GM23338 (cell line): ENCODE data around the gene INHBC. TPM values are rescaled to one million over a fixed set of nuclear protein-coding genes. Genes with fewer than 3 reads are reported as not detected.
A peak's percentile ranks its signal among the peaks of the same experiment; 100 is the strongest.
"Not testable (repeated sequence)": the region's sequence is repeated elsewhere in the genome, so short reads cannot be mapped to it uniquely, and the experiment has no call there.

Experiments
- ATAC-seq: fragments of 200-7000 bp; cut with Tn5 transposase; 3 replicates; pipeline ENCODE4 v1.9.1; 2020
- DNase-seq: peaks from one replicate; pipeline ENCODE4 v3.0.0-alpha.2; 2015; ENCODE audit warnings: low spot score
- H2AFZ ChIP-seq: fragments of 200-600 bp; sonication (generic); 2 replicates; pipeline ENCODE4 v1.8.0; 2016; ENCODE audit warnings: antibody characterized with exemption, mild to moderate bottlenecking, moderate library complexity
- H3F3A ChIP-seq: fragments of 200-600 bp; sonication (generic); replicated peaks from 2 replicates; pipeline ENCODE4 v1.8.0; 2017; ENCODE audit warnings: antibody characterized with exemption, mixed run types, low read depth
- H3K27ac ChIP-seq: fragments of 200-600 bp; sonication (generic); 2 replicates; pipeline ENCODE4 v1.6.1; 2016; ENCODE audit warnings: low read depth
- H3K27me3 ChIP-seq: fragments of 200-600 bp; sonication (generic); 2 replicates; pipeline ENCODE4 v1.8.0; 2016; ENCODE audit warnings: mild to moderate bottlenecking, mixed run types, moderate library complexity; ENCODE audit not compliant: insufficient read depth
- H3K36me3 ChIP-seq: fragments of 200-600 bp; sonication (generic); 2 replicates; pipeline ENCODE4 v1.8.0; 2016; ENCODE audit warnings: mild to moderate bottlenecking; ENCODE audit not compliant: insufficient read depth
- H3K4me1 ChIP-seq: fragments of 200-600 bp; sonication (generic); 2 replicates; pipeline ENCODE4 v1.8.0; 2016; ENCODE audit warnings: mild to moderate bottlenecking, moderate library complexity; ENCODE audit not compliant: insufficient read depth
- H3K4me2 ChIP-seq: fragments of 200-600 bp; sonication (generic); 2 replicates; pipeline ENCODE4 v1.7.1; 2017; ENCODE audit warnings: mixed run types
- H3K4me3 ChIP-seq: fragments of 200-600 bp; sonication (generic); 2 replicates; pipeline ENCODE4 v1.6.1; 2016; ENCODE audit warnings: mixed run types
- H3K79me2 ChIP-seq: fragments of 200-600 bp; sonication (generic); replicated peaks from 2 replicates; pipeline ENCODE4 v1.8.0; 2017; ENCODE audit warnings: mild to moderate bottlenecking; ENCODE audit not compliant: insufficient read depth
- H3K9me2 ChIP-seq: fragments of 200-600 bp; sonication (generic); 2 replicates; pipeline ENCODE4 v1.8.0; 2017; ENCODE audit not compliant: insufficient read depth
- H4K20me1 ChIP-seq: fragments of 200-600 bp; sonication (generic); replicated peaks from 2 replicates; pipeline ENCODE4 v1.8.0; 2017; ENCODE audit warnings: mild to moderate bottlenecking; ENCODE audit not compliant: insufficient read depth
- H3K27ac Mint-ChIP-seq: 2 replicates; pipeline ENCODE4 v1.8.0; 2020; ENCODE audit warnings: inconsistent platforms, mild to moderate bottlenecking, moderate library complexity, mixed read lengths
- H3K27me3 Mint-ChIP-seq: 3 replicates; pipeline ENCODE4 v1.8.0; 2022; ENCODE audit warnings: low read depth, mild to moderate bottlenecking, moderate library complexity, mixed read lengths, inconsistent platforms; ENCODE audit not compliant: insufficient read depth, poor library complexity
- H3K36me3 Mint-ChIP-seq: 3 replicates; pipeline ENCODE4 v1.8.0; 2021; ENCODE audit warnings: low read depth, mild to moderate bottlenecking, inconsistent platforms, moderate library complexity, mixed read lengths
- H3K4me1 Mint-ChIP-seq: 3 replicates; pipeline ENCODE4 v1.8.0; 2020; ENCODE audit warnings: mild to moderate bottlenecking, inconsistent platforms, mixed read lengths
- H3K4me3 Mint-ChIP-seq: 3 replicates; pipeline ENCODE4 v1.8.0; 2021; ENCODE audit warnings: moderate library complexity, mild to moderate bottlenecking, inconsistent platforms, mixed read lengths
- H3K9me3 Mint-ChIP-seq: 3 replicates; pipeline ENCODE4 v1.8.0; 2020; ENCODE audit warnings: moderate library complexity, mild to moderate bottlenecking, inconsistent platforms, mixed read lengths
- CTCF ChIP-seq, 2 experiments: fragments of 200-600 bp in 1 of 2; sonication (generic) in 1 of 2; conservative IDR thresholded peaks; 2 replicates each; pipeline versions ENCODE4 v1.5.1 to v1.6.1; 2016 to 2017; ENCODE audit warnings: antibody characterized with exemption in 2 of 2, low read depth in 2 of 2, mild to moderate bottlenecking in 2 of 2, moderate library complexity in 1 of 2
- EZH2phosphoT487 ChIP-seq: fragments of 200-600 bp; sonication (generic); IDR thresholded peaks from one replicate; pipeline ENCODE4 v1.8.1; 2018; ENCODE audit warnings: antibody characterized with exemption; ENCODE audit not compliant: unreplicated experiment
- NANOG ChIP-seq: IDR thresholded peaks from 2 replicates; pipeline ENCODE4 v1.6.1; 2016; ENCODE audit warnings: antibody characterized with exemption, borderline replicate concordance
- POLR2AphosphoS5 ChIP-seq: IDR thresholded peaks from 2 replicates; pipeline ENCODE4 v1.6.1; 2016; ENCODE audit warnings: antibody characterized with exemption, low read depth
- STAT1 ChIP-seq: IDR thresholded peaks from one replicate; pipeline ENCODE4 v1.6.1; 2016; ENCODE audit warnings: antibody characterized with exemption; ENCODE audit not compliant: unreplicated experiment
- ZNF114 ChIP-seq: fragments of 250-450 bp; sonication (Bioruptor Pico); IDR thresholded peaks from 2 replicates; pipeline ENCODE4 v1.5.0; 2020; ENCODE audit warnings: mild to moderate bottlenecking, moderate library complexity
- ZNF331 ChIP-seq: fragments of 250-450 bp; sonication (Bioruptor Pico); IDR thresholded peaks from 2 replicates; pipeline ENCODE4 v1.5.0; 2020; ENCODE audit warnings: low read depth, mild to moderate bottlenecking, moderate library complexity
- polyA plus RNA-seq: library from polyadenylated mRNA; unstranded; fragments of >200 nt; fragmentation: Nextera tagmentation; extraction: Ambion mirVana; gene quantifications from 2 replicates; pipeline ENCODE4 v1.2.1, GENCODE V29; 2016
- total RNA-seq: library from RNA; depleted of rRNA; stranded (reverse); fragments of >200 nt; shearing (Covaris generic); gene quantifications from 2 replicates; pipeline ENCODE4 v1.2.3, GENCODE V29; 2014
- TF ChIP-seq, protein P1 (sequence below): IDR thresholded peaks from 2 replicates; pipeline ENCODE4 v1.6.1; 2016; ENCODE audit warnings: antibody characterized with exemption

The INHBC gene
- total and polyA plus RNA-seq, 2 experiments from 2014 or later, result 0.53 TPM; not detected in 1

DNA sequence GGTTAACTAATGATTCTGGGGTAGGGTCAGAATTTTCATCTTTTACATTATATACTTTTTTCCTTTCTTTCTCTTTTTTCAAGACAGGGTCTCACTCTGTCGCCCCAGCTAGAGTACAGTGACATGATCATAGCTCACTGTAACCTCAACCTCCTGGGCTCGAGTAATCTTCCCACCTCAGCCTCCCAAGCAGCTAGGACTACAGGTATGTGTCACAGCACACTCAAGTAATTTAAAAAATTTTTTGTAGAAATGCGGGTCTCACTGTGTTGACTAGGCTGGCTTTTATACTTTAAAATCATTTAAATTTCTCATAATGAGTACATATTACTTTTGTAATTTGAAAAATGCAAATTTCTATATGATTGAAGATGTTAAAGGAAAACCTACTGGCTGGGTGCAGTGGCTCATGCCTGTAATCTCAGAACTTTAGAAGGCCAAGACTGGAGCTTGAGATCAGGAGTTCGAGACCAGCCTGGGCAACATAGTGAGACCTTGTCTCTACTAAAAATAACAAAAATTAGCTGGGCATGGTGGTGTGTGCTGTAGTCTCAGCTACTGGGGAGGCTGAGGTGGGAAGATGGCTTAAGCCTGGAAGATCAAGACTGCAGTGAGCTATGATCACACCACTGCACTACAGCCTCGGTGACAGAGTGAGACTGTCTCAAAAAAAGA, 29.5 kb upstream of the INHBC start (continued):
- no peak for TF ChIP-seq CTCF (conservative IDR thresholded peaks at IDR 0.05; ENCODE audit: low read depth in 2 of 2)
- TF ChIP-seq EZH2phosphoT487, result no peak
- no peak for TF ChIP-seq NANOG

- Histone ChIP-seq H3K4me3 (no peak overlapping the region), H3F3A (no peaks in the 10 kb centered on the region; the same call in 1 of the 2 replicates), H3K36me3 (no peaks in the 10 kb centered on the region), H3K27ac (peak overlapping the region; percentile 33; the same call in 1 of the 2 replicates), H4K20me1 (peaks cover 7% of the 10 kb centered on the region; the same call in 1 of the 2 replicates), H3K9me2 (no peaks in the 10 kb centered on the region), H3K27me3 (no peaks in the 10 kb centered on the region), H2AFZ (no peak overlapping the region), H3K4me2 (no peak overlapping the region), H3K79me2 (peaks cover 4% of the 10 kb centered on the region), H3K4me1 (peaks cover 8% of the 10 kb centered on the region; the same call in 1 of the 2 replicates)
- Mint-ChIP-seq H3K4me3 (no peak overlapping the region), H3K9me3 (no peaks in the 10 kb centered on the region), H3K27ac (peak overlapping the region; percentile 91), H3K36me3 (no peaks in the 10 kb centered on the region), H3K27me3 (no peaks in the 10 kb centered on the region), H3K4me1 (peaks cover 9% of the 10 kb centered on the region; the same call in 2 of the 3 replicates)
- ATAC-seq, result no peak
- TF ChIP-seq ZNF331, result no peak
- TF ChIP-seq EZH2phosphoT487, result no peak
- TF ChIP-seq, protein P1, sequence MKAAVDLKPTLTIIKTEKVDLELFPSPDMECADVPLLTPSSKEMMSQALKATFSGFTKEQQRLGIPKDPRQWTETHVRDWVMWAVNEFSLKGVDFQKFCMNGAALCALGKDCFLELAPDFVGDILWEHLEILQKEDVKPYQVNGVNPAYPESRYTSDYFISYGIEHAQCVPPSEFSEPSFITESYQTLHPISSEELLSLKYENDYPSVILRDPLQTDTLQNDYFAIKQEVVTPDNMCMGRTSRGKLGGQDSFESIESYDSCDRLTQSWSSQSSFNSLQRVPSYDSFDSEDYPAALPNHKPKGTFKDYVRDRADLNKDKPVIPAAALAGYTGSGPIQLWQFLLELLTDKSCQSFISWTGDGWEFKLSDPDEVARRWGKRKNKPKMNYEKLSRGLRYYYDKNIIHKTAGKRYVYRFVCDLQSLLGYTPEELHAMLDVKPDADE, result no peak
- TF ChIP-seq POLR2AphosphoS5, result no peak
- no peak for TF ChIP-seq ZNF114
- no peak for TF ChIP-seq STAT1
- no peak for DNase-seq
Measured at GRCh38 chr12:57410534-57410933, 24.1 kb upstream of the INHBC start.

DNA sequence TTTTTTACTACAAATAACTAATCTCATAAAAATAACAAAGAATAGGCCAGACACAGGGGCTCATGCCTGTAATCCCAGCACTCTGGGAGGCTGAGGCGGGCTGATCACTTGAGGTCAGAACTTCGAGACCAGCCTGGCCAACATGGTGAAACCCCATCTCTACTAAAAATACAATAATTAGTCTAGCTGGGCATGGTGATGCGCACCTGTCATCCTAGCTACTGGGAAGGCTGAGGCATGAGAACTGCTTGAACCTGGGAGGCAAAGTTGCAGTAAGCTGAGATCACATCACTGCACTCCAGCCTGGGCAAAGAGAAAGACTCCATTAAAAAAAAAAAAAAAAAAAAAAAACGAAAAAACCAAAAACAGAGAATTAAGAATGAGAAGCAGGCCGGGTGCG, 20.4 kb upstream of the INHBC start:
- ATAC-seq, H3K36me3 ChIP-seq, H3K4me3 Mint-ChIP-seq, H3K27ac Mint-ChIP-seq, H3K4me1 ChIP-seq, H3K4me2 ChIP-seq, H3K9me3 Mint-ChIP-seq, H3K36me3 Mint-ChIP-seq, H3F3A ChIP-seq, H4K20me1 ChIP-seq, DNase-seq, H3K79me2 ChIP-seq, H2AFZ ChIP-seq, H3K4me3 ChIP-seq, H3K27me3 ChIP-seq, H3K9me2 ChIP-seq, H3K27me3 Mint-ChIP-seq: not testable (repeated sequence)
- H3K27ac ChIP-seq, result peak overlapping the region; percentile 34; the same call in 1 of the 2 replicates
- H3K4me1 Mint-ChIP-seq, result peaks cover 14% of the 10 kb centered on the region
